ENCODE measurements around the gene RETN. TPM values are rescaled to one million over a fixed set of nuclear protein-coding genes. Genes with fewer than 3 reads are reported as not detected.
A peak's percentile ranks its signal among the peaks of the same experiment; 100 is the strongest.

The RETN gene
- total and polyA plus RNA-seq, 5 donors, result 0.49 to 7.2 (median 1.2) TPM; not detected in 1

- no peaks in the 10 kb centered on the region for H3K9me3 ChIP-seq (ENCODE audit: control insufficient read depth, low read length)
- WGBS, result 59% methylated on average over 8 of the region's 8 CpGs
- DNase-seq, result no peak
- H3K4me1 ChIP-seq (ENCODE audit: control insufficient read depth, insufficient read depth, low read length), result no peaks in the 10 kb centered on the region
- H3K4me3 ChIP-seq (ENCODE audit: low read length), result no peak overlapping the region
- intact Hi-C loops (cut with DNase I), result no loop called here
- ATAC-seq, result no peak
- no peak overlapping the region for H3K27ac ChIP-seq (ENCODE audit: low read length)
- H3K27me3 ChIP-seq (ENCODE audit: control insufficient read depth, insufficient read depth), result no peaks in the 10 kb centered on the region
Observed at GRCh38 chr19:7703332-7703731, 34.5 kb downstream of the RETN start.

GRCh38 chr19:7704280-7705060, 35.6 kb downstream of the RETN start:
- H3K4me3 ChIP-seq (ENCODE audit: low read length), result no peak overlapping the region
- H3K4me1 ChIP-seq (ENCODE audit: control insufficient read depth, insufficient read depth, low read length), result no peaks in the 10 kb centered on the region
- DNase-seq, result no peak
- ATAC-seq, result no peak
- no peak overlapping the region for H3K27ac ChIP-seq (ENCODE audit: low read length)
- 77% methylated on average over 6 of the region's 6 CpGs for WGBS
- H3K27me3 ChIP-seq (ENCODE audit: control insufficient read depth, insufficient read depth), result no peaks in the 10 kb centered on the region
- no peaks in the 10 kb centered on the region for H3K9me3 ChIP-seq (ENCODE audit: control insufficient read depth, low read length)
- intact Hi-C loops (cut with DNase I), result no loop called here

- H3K27ac ChIP-seq (ENCODE audit: low read length), result no peak overlapping the region
- ATAC-seq, result peak; percentile 15 to 47
- DNase-seq, result peak; percentile 46 to 73 (median 66)
Observed at GRCh38 chr19:7705387-7706187, 36.7 kb downstream of the RETN start.

GRCh38 chr19:7706188-7706954, 37.5 kb downstream of the RETN start:
- DNase-seq (no peak), ATAC-seq (peak in 1 of 2 donors; percentile 14)
- Histone ChIP-seq H3K4me3 (ENCODE audit: low read length) (no peak overlapping the region), H3K27me3 (ENCODE audit: control insufficient read depth, insufficient read depth) (no peaks in the 10 kb centered on the region), H3K9me3 (ENCODE audit: control insufficient read depth, low read length) (no peaks in the 10 kb centered on the region), H3K27ac (ENCODE audit: low read length) (no peak overlapping the region), H3K4me1 (ENCODE audit: control insufficient read depth, insufficient read depth, low read length) (no peaks in the 10 kb centered on the region)
- intact Hi-C loops (cut with DNase I), result no loop called here
- 73% methylated on average over 14 of the region's 14 CpGs for WGBS

More at GRCh38 chr19:7705387-7706187, 36.7 kb downstream of the RETN start:
- Histone ChIP-seq H3K9me3 (ENCODE audit: control insufficient read depth, low read length) (no peaks in the 10 kb centered on the region), H3K27me3 (ENCODE audit: control insufficient read depth, insufficient read depth) (no peaks in the 10 kb centered on the region), H3K4me3 (ENCODE audit: low read length) (no peak overlapping the region), H3K4me1 (ENCODE audit: control insufficient read depth, insufficient read depth, low read length) (no peaks in the 10 kb centered on the region)
- intact Hi-C loops (cut with DNase I), result no loop called here
- 59% methylated on average over 24 of the region's 24 CpGs for WGBS

GRCh38 chr19:7706955-7707456, 38.2 kb downstream of the RETN start:
- WGBS, result 48% methylated on average over 8 of the region's 8 CpGs
- no peak overlapping the region for H3K27ac ChIP-seq (ENCODE audit: low read length)
- H3K27me3 ChIP-seq (ENCODE audit: control insufficient read depth, insufficient read depth), result no peaks in the 10 kb centered on the region
- ATAC-seq (peak; percentile 6 to 21), DNase-seq (no peak)
- H3K4me1 ChIP-seq (ENCODE audit: control insufficient read depth, insufficient read depth, low read length), result no peaks in the 10 kb centered on the region
- no peak overlapping the region for H3K4me3 ChIP-seq (ENCODE audit: low read length)
- no peaks in the 10 kb centered on the region for H3K9me3 ChIP-seq (ENCODE audit: control insufficient read depth, low read length)
- intact Hi-C loops (cut with DNase I), result no loop called here

GRCh38 chr19:7709932-7710460, 41.1 kb downstream of the RETN start:
- DNase-seq, result no peak
- no peak for ATAC-seq
- H3K27me3 ChIP-seq (ENCODE audit: control insufficient read depth, insufficient read depth), result no peaks in the 10 kb centered on the region
- intact Hi-C loops (cut with DNase I), result no loop called here
- H3K9me3 ChIP-seq (ENCODE audit: control insufficient read depth, low read length), result no peaks in the 10 kb centered on the region
- H3K4me1 ChIP-seq (ENCODE audit: control insufficient read depth, insufficient read depth, low read length), result no peaks in the 10 kb centered on the region
- H3K27ac ChIP-seq (ENCODE audit: low read length), result no peak overlapping the region
- 70% methylated on average over 10 of the region's 10 CpGs for WGBS
- H3K4me3 ChIP-seq (ENCODE audit: low read length), result no peak overlapping the region

- no peak overlapping the region for H3K27ac ChIP-seq (ENCODE audit: low read length)
- H3K4me1 ChIP-seq (ENCODE audit: control insufficient read depth, insufficient read depth, low read length), result no peaks in the 10 kb centered on the region
- H3K27me3 ChIP-seq (ENCODE audit: control insufficient read depth, insufficient read depth), result no peaks in the 10 kb centered on the region
- WGBS, result 76% methylated on average over 5 of the region's 5 CpGs
- intact Hi-C loops (cut with DNase I), result no loop called here
- no peak overlapping the region for H3K4me3 ChIP-seq (ENCODE audit: low read length)
- DNase-seq (no peak), ATAC-seq (no peak)
- no peaks in the 10 kb centered on the region for H3K9me3 ChIP-seq (ENCODE audit: control insufficient read depth, low read length)
Observed at GRCh38 chr19:7710616-7711015, 41.8 kb downstream of the RETN start.

- Histone ChIP-seq H3K27ac (ENCODE audit: low read length) (no peak overlapping the region), H3K9me3 (ENCODE audit: control insufficient read depth, low read length) (peaks cover 1% of the 10 kb centered on the region), H3K4me3 (ENCODE audit: low read length) (no peak overlapping the region), H3K27me3 (ENCODE audit: control insufficient read depth, insufficient read depth) (no peaks in the 10 kb centered on the region), H3K4me1 (ENCODE audit: control insufficient read depth, insufficient read depth, low read length) (no peaks in the 10 kb centered on the region)
- DNase-seq (no peak), ATAC-seq (no peak)
- intact Hi-C loops (cut with DNase I), result no loop called here
- WGBS, result 88% methylated on average over 1 of the region's 1 CpG
Observed at GRCh38 chr19:7715671-7716070, 46.8 kb downstream of the RETN start.

- ATAC-seq, result no peak
- H3K4me1 ChIP-seq (ENCODE audit: control insufficient read depth, insufficient read depth, low read length), result no peaks in the 10 kb centered on the region
- H3K4me3 ChIP-seq (ENCODE audit: low read length), result no peak overlapping the region
- intact Hi-C loops (cut with DNase I), result no loop called here
- peaks cover 1% of the 10 kb centered on the region for H3K9me3 ChIP-seq (ENCODE audit: control insufficient read depth, low read length)
- DNase-seq, result no peak
- no peak overlapping the region for H3K27ac ChIP-seq (ENCODE audit: low read length)
- WGBS, result 88% methylated on average over 1 of the region's 1 CpG
- H3K27me3 ChIP-seq (ENCODE audit: control insufficient read depth, insufficient read depth), result no peaks in the 10 kb centered on the region
Observed at GRCh38 chr19:7716762-7717161, 47.9 kb downstream of the RETN start.

GRCh38 chr19:7718668-7719067, 49.8 kb downstream of the RETN start:
- Histone ChIP-seq H3K4me3 (ENCODE audit: low read length) (no peak overlapping the region), H3K9me3 (ENCODE audit: control insufficient read depth, low read length) (peaks cover 1% of the 10 kb centered on the region), H3K4me1 (ENCODE audit: control insufficient read depth, insufficient read depth, low read length) (no peaks in the 10 kb centered on the region), H3K27ac (ENCODE audit: low read length) (no peak overlapping the region), H3K27me3 (ENCODE audit: control insufficient read depth, insufficient read depth) (no peaks in the 10 kb centered on the region)
- ATAC-seq (no peak), DNase-seq (no peak)
- whole genome bisulfite sequencing, result 53% methylated on average over 8 of the region's 8 CpGs
- intact Hi-C loops (cut with DNase I), result no loop called here

Data from right cardiac atrium (tissue), 5 donors.